A549 (cell line): ENCODE measurements around the gene CDKN2AIPNL. TPM values are rescaled to one million over a fixed set of nuclear protein-coding genes. Genes with fewer than 3 reads are reported as not detected.

ENCODE experiments used
- ATAC-seq, 2 experiments: fragments of 200-7000 bp in 1 of 2; fragments of >200 bp in 1 of 2; cut with Nextera tagmentation in 1 of 2; cut with Tn5 transposase in 1 of 2; 3 replicates each; pipeline versions ENCODE4 v1.8.0 to v1.9.1; 2018 to 2020; ENCODE audit warnings: mild to moderate bottlenecking in 1 of 2, moderate library complexity in 1 of 2
- CTCF ChIA-PET: fragments of 300-600 bp; sonication (Branson Sonifier 250); formaldehyde crosslinking; extraction: SDS; loops from one replicate; lab custom pipeline; 2021; ENCODE audit warnings: antibody characterized with exemption, inconsistent platforms; lab: Yijun Ruan, JAX
- POLR2A ChIA-PET: fragments of 350-600 bp; formaldehyde crosslinking; extraction: SDS; loops from one replicate; lab custom pipeline; 2021; ENCODE audit warnings: antibody characterized with exemption, inconsistent platforms; lab: Yijun Ruan, JAX
- DNase-seq, 2 experiments: peaks; one replicate each; pipeline versions ENCODE4 v3.0.0 to v3.0.0-alpha.2; 2011 to 2016; ENCODE audit warnings: low read depth in 1 of 2, low spot score in 1 of 2
- FAIRE-seq: peaks from 2 replicates; lab custom pipeline; 2011; peaks lifted over from hg19 to GRCh38; lab: Jason Lieb, UNC
- H3K27ac ChIP-seq, 2 experiments: fragments of >200 bp; sonication (Bioruptor Twin); formaldehyde crosslinking; 3 replicates each; pipeline ENCODE4 v1.5.1; 2016 to 2017
- H3K4me1 ChIP-seq: fragments of >200 bp; sonication (Bioruptor Twin); formaldehyde crosslinking; 3 replicates; pipeline ENCODE4 v1.6.1; 2016
- H3K4me2 ChIP-seq: fragments of >200 bp; sonication (Bioruptor Twin); formaldehyde crosslinking; 3 replicates; pipeline ENCODE4 v1.6.1; 2016
- H3K4me3 ChIP-seq: fragments of >200 bp; sonication (Bioruptor Twin); formaldehyde crosslinking; 3 replicates; pipeline ENCODE4 v1.5.1; 2016
- H3K9me3 ChIP-seq: fragments of >200 bp; sonication (Bioruptor Twin); formaldehyde crosslinking; 3 replicates; pipeline ENCODE4 v1.6.1; 2016
- FOXS1 ChIP-seq: fragments of 250-450 bp; sonication (Bioruptor Pico); IDR thresholded peaks from 2 replicates; pipeline ENCODE4 v1.5.0; 2020; ENCODE audit warnings: mild to moderate bottlenecking, moderate library complexity
- HDAC2 ChIP-seq: fragments of 200-600 bp; sonication (generic); IDR thresholded peaks from 2 replicates; pipeline ENCODE4 v1.6.1; 2016
- HEYL ChIP-seq: fragments of 250-450 bp; sonication (Bioruptor Pico); IDR thresholded peaks from 2 replicates; pipeline ENCODE4 v1.8.0; 2021; ENCODE audit warnings: mild to moderate bottlenecking, moderate library complexity
- HOXA7 ChIP-seq: fragments of 250-450 bp; sonication (Bioruptor Pico); IDR thresholded peaks from 2 replicates; pipeline ENCODE4 v1.5.0; 2020; ENCODE audit warnings: mild to moderate bottlenecking, moderate library complexity
- HOXB13 ChIP-seq: fragments of 250-450 bp; sonication (Bioruptor Pico); IDR thresholded peaks from 2 replicates; pipeline ENCODE4 v1.5.0; 2020; ENCODE audit warnings: low read depth, mild to moderate bottlenecking, moderate library complexity
- KDM1A ChIP-seq: fragments of 200-600 bp; sonication (generic); IDR thresholded peaks from 2 replicates; pipeline ENCODE4 v1.6.1; 2016; ENCODE audit warnings: low read depth, mild to moderate bottlenecking
- KDM5A ChIP-seq: fragments of 200-600 bp; sonication (generic); IDR thresholded peaks from 2 replicates; pipeline ENCODE4 v1.6.1; 2016; ENCODE audit warnings: antibody characterized with exemption, mild to moderate bottlenecking
- MAZ ChIP-seq: fragments of 150-350 bp; IDR thresholded peaks from 2 replicates; pipeline ENCODE4 v1.6.1; 2014; ENCODE audit warnings: antibody characterized with exemption, low read depth, low read length, borderline replicate concordance
- MYC ChIP-seq: IDR thresholded peaks from 2 replicates; pipeline ENCODE4 v1.6.1; 2012; ENCODE audit warnings: mild to moderate bottlenecking, inconsistent platforms, low read length, improper control_type of control experiment, borderline replicate concordance
- NFE2L2 ChIP-seq: fragments of 150-350 bp; conservative IDR thresholded peaks from 2 replicates; pipeline ENCODE4 v1.6.1; 2014; ENCODE audit warnings: low read length
- NR3C1 ChIP-seq: fragments of >200 bp; sonication (Bioruptor Twin); formaldehyde crosslinking; IDR thresholded peaks from 3 replicates; pipeline ENCODE4 v1.6.1; 2017
- POLR2A ChIP-seq: IDR thresholded peaks from 2 replicates; pipeline ENCODE4 v1.6.1; 2012; ENCODE audit warnings: mild to moderate bottlenecking, low read length
- POLR2AphosphoS2 ChIP-seq: conservative IDR thresholded peaks from 2 replicates; pipeline ENCODE4 v1.6.1; 2012; ENCODE audit warnings: low read length, improper control_type of control experiment, inconsistent platforms
- RARB ChIP-seq: fragments of 250-450 bp; sonication (Bioruptor Pico); IDR thresholded peaks from 2 replicates; pipeline ENCODE4 v1.8.0; 2021; ENCODE audit warnings: mild to moderate bottlenecking, moderate library complexity
- TFCP2L1 ChIP-seq: fragments of 250-450 bp; sonication (Bioruptor Pico); IDR thresholded peaks from 2 replicates; pipeline ENCODE4 v1.5.0; 2021; ENCODE audit warnings: mild to moderate bottlenecking
- WGBS: methylation state at CpG from one replicate; pipeline ENCODE4 v1.1.6; 2017; ENCODE audit errors: missing lambda C conversion rate; 5-methylcytosine and 5-hydroxymethylcytosine counted together
- polyA plus RNA-seq, 4 experiments: library from polyadenylated mRNA; depleted of rRNA in 3 of 4; stranded (reverse); fragments of >200 nt; fragmentation: RNase III in 1 of 4; extraction: RNeasy Plus Mini Kit Qiagen cat#74134 plus additional on column Dnase treatment in 1 of 4; gene quantifications; 2 replicates in 3 of 4; 3 replicates in 1 of 4; pipeline ENCODE4 v1.2.3, GENCODE V29; 2011 to 2017
- TF ChIP-seq, protein P1 (sequence below): fragments of 250-450 bp; sonication (Bioruptor Pico); IDR thresholded peaks from 2 replicates; pipeline ENCODE4 v1.5.0; 2020; ENCODE audit warnings: low read depth, mild to moderate bottlenecking, moderate library complexity
- TF ChIP-seq, protein P2 (sequence below): fragments of 450-650 bp; IDR thresholded peaks from 2 replicates; pipeline ENCODE4 v1.6.1; 2014; ENCODE audit warnings: antibody characterized with exemption
- TF ChIP-seq, protein P3 (sequence below): fragments of >200 bp; sonication (Bioruptor Twin); formaldehyde crosslinking; IDR thresholded peaks from 3 replicates; pipeline ENCODE4 v1.6.1; 2016
- TF ChIP-seq, protein P4 (sequence below): fragments of 150-350 bp; IDR thresholded peaks from 2 replicates; pipeline ENCODE4 v1.6.1; 2014; ENCODE audit warnings: low read depth, mild to moderate bottlenecking, low read length
- TF ChIP-seq, protein P5 (sequence below): fragments of 200-600 bp; sonication (generic); IDR thresholded peaks from 2 replicates; pipeline ENCODE4 v1.6.1; 2016; ENCODE audit warnings: antibody characterized with exemption, mild to moderate bottlenecking, moderate library complexity

Gene CDKN2AIPNL
- polyA plus RNA-seq, 2 of the 4 experiments (the other 2 are of a cell fraction): 48.0 to 49.9 TPM

DNA sequence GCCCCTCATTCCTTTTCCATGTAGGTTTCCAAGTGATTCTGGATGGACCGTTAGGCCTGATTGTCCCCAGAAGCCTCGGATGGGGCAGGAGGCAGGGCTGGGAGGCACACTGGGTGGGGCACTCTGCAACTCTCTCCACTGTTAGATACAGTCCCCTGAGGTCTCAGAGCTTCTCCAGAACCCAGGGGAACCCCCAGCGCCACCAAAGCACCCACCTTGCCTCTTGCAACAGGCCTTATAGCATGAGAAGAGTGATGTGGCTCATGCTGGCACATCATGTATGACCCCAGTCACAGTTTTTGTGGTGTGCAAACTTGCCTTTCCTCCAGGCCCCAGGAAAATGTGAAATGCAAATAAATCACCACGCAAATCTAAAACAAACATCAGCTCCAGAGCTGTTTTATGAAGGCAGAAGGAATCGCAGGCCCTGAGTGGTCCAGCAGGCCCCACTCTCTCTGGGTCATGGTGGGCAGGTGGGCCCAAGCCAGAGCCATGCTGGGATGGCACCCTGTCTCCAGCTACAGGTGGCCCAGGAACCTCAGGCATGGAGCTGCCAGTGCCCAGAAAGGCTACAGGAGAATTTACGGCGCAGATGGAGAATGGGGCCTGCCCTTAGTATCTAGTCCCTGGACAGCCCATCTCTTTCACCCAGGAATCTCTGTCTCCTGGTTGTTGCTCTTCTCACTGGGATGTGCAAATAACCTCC lies 36.3 kb upstream of the CDKN2AIPNL start (continued):
- TF ChIP-seq KDM5A: no peak
- TF ChIP-seq, protein P1, sequence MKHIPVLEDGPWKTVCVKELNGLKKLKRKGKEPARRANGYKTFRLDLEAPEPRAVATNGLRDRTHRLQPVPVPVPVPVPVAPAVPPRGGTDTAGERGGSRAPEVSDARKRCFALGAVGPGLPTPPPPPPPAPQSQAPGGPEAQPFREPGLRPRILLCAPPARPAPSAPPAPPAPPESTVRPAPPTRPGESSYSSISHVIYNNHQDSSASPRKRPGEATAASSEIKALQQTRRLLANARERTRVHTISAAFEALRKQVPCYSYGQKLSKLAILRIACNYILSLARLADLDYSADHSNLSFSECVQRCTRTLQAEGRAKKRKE (CRISPR knock-in tag): no peak
- TF ChIP-seq, protein P2, sequence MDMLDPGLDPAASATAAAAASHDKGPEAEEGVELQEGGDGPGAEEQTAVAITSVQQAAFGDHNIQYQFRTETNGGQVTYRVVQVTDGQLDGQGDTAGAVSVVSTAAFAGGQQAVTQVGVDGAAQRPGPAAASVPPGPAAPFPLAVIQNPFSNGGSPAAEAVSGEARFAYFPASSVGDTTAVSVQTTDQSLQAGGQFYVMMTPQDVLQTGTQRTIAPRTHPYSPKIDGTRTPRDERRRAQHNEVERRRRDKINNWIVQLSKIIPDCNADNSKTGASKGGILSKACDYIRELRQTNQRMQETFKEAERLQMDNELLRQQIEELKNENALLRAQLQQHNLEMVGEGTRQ: no peak

DNA sequence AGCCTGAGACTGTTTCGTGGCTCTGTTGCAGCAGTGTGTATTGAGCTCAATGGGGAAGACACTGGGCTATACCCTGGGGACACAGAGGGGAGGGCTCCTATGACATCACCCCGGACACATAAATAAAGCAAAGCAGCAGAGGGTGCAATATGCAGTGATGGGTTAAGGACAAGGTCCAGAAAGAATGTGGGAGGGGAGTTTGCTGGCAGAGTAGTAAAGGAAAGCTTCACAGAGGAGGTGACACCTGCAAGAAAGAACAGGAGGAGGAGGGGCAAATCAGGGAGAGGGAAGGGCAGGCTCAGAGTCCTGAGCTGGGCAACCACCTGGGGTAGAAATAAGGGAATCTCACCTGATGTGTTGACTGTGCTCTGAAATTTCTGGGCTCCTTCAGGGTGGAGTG lies 35.3 kb upstream of the CDKN2AIPNL start:
- H3K9me3 ChIP-seq: no peaks in the 10 kb centered on the region
- ATAC-seq: no peak; a peak in 1 of 6 replicates
- TF ChIP-seq TFCP2L1 (CRISPR knock-in tag) (no peak), NFE2L2 (no peak), KDM1A (no peak)
- TF ChIP-seq, protein P3, sequence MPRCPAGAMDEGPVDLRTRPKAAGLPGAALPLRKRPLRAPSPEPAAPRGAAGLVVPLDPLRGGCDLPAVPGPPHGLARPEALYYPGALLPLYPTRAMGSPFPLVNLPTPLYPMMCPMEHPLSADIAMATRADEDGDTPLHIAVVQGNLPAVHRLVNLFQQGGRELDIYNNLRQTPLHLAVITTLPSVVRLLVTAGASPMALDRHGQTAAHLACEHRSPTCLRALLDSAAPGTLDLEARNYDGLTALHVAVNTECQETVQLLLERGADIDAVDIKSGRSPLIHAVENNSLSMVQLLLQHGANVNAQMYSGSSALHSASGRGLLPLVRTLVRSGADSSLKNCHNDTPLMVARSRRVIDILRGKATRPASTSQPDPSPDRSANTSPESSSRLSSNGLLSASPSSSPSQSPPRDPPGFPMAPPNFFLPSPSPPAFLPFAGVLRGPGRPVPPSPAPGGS: no peak
- H3K27ac ChIP-seq: no peak overlapping the region
- H3K4me1 ChIP-seq: peaks cover 22% of the 10 kb centered on the region
- ChIA-PET CTCF (no interaction called here), POLR2A (interaction anchor here (1.7 kb wide), 1 partner anchor 19 kb away, joined by 6 read pairs; no protein-coding TSS in a partner anchor)
- no peak for DNase-seq
- no peak for FAIRE-seq
- 20% methylated on average over 2 of the region's 2 CpGs for WGBS
- no peak overlapping the region for H3K4me2 ChIP-seq
- no peak overlapping the region for H3K4me3 ChIP-seq

DNA sequence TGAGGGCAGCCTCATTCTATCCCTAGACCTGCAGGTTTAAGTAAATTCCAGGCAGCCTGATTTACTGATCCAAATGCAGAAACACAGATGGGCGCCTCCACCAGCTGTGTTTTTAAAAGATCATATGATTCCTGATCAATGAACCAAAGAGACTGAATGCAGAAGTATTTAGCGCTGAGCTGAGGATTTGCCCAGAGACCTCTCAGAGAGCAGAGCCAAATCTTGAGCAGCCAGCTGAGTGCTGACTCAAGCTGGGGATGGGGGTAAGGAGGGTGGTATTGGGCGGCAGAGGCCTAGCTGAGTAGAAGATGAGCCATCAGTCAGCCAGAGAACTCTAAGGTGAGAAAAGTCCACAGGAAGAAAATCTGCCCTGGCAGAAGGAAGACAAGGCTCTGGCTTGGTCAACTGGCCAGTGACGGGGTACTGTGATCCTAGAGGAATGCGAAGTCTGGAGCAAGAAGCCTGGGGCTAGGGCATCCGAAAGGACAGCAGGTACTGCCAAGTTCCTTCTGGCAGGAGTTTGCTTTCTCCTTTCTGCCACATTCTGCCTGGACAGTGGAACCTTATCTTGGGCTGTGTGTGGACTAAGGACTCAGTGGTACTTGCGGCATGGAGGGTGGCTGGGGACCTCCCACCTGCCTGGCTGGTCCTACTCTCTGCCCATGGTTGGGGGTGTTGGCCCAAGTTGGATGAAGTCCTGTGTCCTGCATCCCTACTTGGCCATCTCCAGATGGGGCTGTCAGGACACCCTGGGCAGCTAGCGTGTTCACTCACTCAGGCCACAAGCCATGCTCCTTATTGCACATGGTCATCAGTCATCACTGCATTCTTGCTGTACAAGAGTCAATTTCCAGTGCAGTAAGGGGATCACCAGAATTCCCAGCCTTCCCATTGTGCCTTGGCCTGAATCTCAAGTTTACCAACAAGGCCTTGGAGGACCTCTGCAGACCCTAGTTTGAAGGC lies 34.5 kb upstream of the CDKN2AIPNL start:
- no peak for TF ChIP-seq MAZ
- 95% methylated on average over 8 of the region's 8 CpGs for WGBS
- FAIRE-seq (no peak), DNase-seq (no peak), ATAC-seq (no peak; a peak in 1 of 6 replicates)
- ChIA-PET POLR2A (interaction anchor here (1.7 kb wide), 1 partner anchor 20 kb away, joined by 6 read pairs; no protein-coding TSS in a partner anchor), CTCF (interaction anchor here (1.4 to 1.9 kb wide), 3 partner anchors 13 to 141 kb away, joined by 4 to 6 read pairs (median 5); partner anchors contain the start of gene CDKN2AIPNL)
- H3K9me3 ChIP-seq: no peaks in the 10 kb centered on the region
- H3K4me2 ChIP-seq: no peak overlapping the region
- H3K4me1 ChIP-seq: peaks cover 14% of the 10 kb centered on the region
- H3K27ac ChIP-seq: no peak overlapping the region
- H3K4me3 ChIP-seq: no peak overlapping the region

DNA sequence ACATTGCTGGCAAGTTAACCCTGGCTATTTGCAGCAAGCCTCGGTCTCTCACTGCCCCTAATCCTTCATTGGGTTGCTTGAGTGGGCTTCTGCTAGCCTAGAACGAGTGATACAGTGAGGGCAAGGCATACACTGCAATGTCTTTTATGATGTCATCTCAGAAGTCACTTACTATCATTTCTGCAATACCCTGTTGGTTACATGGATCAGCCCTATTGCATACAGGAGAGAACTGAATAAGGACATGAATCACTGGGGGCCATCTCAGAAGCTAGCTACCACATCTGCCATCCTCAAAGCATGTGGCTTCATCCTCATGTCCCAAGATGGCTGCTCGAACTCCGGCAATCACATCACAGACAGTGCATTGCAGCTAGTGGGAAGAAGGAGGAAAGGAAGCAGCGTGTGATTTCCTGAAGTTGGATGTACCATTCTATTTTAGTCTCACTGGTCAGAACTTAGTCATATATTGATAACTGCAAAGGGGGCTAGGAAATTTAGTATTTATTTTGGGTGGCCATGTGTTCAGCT lies 33.3 kb upstream of the CDKN2AIPNL start:
- ATAC-seq (no peak), FAIRE-seq (no peak), DNase-seq (no peak)
- Histone ChIP-seq H3K27ac (no peak overlapping the region), H3K4me3 (no peak overlapping the region), H3K4me2 (no peak overlapping the region), H3K4me1 (peaks cover 9% of the 10 kb centered on the region; the same call in 1 of the 3 replicates), H3K9me3 (no peaks in the 10 kb centered on the region)
- ChIA-PET POLR2A (no interaction called here), CTCF (interaction anchor here (0.9 to 1.9 kb wide), 4 partner anchors 9 to 142 kb away, joined by 4 to 6 read pairs (median 4); partner anchors contain the start of gene CDKN2AIPNL)
- TF ChIP-seq POLR2A (no peak), HEYL (no peak), HOXB13 (CRISPR knock-in tag) (no peak), TFCP2L1 (CRISPR knock-in tag) (no peak), FOXS1 (CRISPR knock-in tag) (no peak), MYC (no peak), RARB (CRISPR knock-in tag) (no peak), NR3C1 (no peak), HOXA7 (no peak), HDAC2 (no peak), POLR2AphosphoS2 (no peak)
- TF ChIP-seq, protein P4, sequence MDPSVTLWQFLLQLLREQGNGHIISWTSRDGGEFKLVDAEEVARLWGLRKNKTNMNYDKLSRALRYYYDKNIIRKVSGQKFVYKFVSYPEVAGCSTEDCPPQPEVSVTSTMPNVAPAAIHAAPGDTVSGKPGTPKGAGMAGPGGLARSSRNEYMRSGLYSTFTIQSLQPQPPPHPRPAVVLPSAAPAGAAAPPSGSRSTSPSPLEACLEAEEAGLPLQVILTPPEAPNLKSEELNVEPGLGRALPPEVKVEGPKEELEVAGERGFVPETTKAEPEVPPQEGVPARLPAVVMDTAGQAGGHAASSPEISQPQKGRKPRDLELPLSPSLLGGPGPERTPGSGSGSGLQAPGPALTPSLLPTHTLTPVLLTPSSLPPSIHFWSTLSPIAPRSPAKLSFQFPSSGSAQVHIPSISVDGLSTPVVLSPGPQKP: no peak
- TF ChIP-seq, protein P5, sequence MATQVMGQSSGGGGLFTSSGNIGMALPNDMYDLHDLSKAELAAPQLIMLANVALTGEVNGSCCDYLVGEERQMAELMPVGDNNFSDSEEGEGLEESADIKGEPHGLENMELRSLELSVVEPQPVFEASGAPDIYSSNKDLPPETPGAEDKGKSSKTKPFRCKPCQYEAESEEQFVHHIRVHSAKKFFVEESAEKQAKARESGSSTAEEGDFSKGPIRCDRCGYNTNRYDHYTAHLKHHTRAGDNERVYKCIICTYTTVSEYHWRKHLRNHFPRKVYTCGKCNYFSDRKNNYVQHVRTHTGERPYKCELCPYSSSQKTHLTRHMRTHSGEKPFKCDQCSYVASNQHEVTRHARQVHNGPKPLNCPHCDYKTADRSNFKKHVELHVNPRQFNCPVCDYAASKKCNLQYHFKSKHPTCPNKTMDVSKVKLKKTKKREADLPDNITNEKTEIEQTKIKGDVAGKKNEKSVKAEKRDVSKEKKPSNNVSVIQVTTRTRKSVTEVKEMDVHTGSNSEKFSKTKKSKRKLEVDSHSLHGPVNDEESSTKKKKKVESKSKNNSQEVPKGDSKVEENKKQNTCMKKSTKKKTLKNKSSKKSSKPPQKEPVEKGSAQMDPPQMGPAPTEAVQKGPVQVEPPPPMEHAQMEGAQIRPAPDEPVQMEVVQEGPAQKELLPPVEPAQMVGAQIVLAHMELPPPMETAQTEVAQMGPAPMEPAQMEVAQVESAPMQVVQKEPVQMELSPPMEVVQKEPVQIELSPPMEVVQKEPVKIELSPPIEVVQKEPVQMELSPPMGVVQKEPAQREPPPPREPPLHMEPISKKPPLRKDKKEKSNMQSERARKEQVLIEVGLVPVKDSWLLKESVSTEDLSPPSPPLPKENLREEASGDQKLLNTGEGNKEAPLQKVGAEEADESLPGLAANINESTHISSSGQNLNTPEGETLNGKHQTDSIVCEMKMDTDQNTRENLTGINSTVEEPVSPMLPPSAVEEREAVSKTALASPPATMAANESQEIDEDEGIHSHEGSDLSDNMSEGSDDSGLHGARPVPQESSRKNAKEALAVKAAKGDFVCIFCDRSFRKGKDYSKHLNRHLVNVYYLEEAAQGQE: no peak
- WGBS: 62% methylated on average over 5 of the region's 5 CpGs
